ENCODE measurements around the gene MGST2. TPM values are rescaled to one million over a fixed set of nuclear protein-coding genes. Genes with fewer than 3 reads are reported as not detected.

Gene MGST2
- total and polyA plus RNA-seq, 8 donors: 37.3 to 63.1 (median 44.0) TPM

DNA sequence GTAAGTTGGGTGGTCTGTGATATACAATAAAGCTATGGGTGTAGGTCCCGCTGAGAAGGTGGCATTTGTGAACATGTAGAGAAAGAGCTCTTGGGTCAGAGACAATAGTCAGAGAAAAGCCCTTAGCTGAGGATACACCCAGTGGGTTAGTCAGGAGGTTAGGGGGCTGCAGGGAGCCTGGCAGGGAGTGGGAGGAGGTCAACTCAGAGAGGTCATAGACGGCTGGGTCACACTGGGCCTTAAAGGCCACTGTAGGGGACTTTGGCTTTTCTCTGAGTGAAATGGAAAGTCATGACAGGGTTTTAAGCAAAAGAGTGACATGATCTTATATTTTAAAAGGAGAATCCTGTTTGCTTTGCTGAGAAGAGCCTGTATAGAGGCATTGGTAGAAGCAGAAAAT lies 16.7 kb downstream of the MGST2 start:
- Histone ChIP-seq H3K9me3 (no peaks in the 10 kb centered on the region), H3K27ac (no peak overlapping the region), H3K4me1 (peaks cover 0 to 30% of the 10 kb centered on the region in 2 donors), H3K4me3 (no peak overlapping the region), H3K27me3 (no peaks in the 10 kb centered on the region), H3K36me3 (peaks cover 0 to 39% of the 10 kb centered on the region in 2 donors)
- TF ChIP-seq, protein P1, sequence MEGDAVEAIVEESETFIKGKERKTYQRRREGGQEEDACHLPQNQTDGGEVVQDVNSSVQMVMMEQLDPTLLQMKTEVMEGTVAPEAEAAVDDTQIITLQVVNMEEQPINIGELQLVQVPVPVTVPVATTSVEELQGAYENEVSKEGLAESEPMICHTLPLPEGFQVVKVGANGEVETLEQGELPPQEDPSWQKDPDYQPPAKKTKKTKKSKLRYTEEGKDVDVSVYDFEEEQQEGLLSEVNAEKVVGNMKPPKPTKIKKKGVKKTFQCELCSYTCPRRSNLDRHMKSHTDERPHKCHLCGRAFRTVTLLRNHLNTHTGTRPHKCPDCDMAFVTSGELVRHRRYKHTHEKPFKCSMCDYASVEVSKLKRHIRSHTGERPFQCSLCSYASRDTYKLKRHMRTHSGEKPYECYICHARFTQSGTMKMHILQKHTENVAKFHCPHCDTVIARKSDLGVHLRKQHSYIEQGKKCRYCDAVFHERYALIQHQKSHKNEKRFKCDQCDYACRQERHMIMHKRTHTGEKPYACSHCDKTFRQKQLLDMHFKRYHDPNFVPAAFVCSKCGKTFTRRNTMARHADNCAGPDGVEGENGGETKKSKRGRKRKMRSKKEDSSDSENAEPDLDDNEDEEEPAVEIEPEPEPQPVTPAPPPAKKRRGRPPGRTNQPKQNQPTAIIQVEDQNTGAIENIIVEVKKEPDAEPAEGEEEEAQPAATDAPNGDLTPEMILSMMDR (IDR thresholded peaks at IDR 0.05): no peak
- ATAC-seq: no peak
- intact Hi-C loops (cut with DNase I): no loop called here
- no peak for DNase-seq

DNA sequence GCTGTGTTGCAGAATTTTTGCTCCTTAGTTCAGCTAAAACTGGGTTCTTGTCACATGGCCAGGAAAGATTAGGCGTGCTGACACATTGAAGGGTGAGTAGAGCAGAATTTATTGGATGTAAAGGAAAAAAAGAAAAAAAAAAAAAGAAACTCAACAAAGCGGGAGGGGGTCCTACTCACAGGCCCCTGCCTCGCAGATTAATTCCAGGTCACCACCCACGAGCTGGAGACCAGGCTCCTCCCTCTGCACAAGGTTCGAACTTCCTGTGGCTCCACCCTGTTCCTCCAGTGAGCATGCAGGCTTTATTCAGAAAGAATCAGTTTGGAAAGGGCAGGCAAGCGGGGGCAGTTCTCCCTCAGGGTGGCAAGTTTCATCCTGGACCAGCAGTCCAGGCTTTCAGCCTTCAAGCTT lies 17.1 kb downstream of the MGST2 start:
- Histone ChIP-seq H3K4me3 (no peak overlapping the region), H3K9me3 (no peaks in the 10 kb centered on the region), H3K4me1 (peaks cover 0 to 30% of the 10 kb centered on the region in 2 donors), H3K36me3 (peaks cover 0 to 39% of the 10 kb centered on the region in 2 donors), H3K27ac (peak overlapping the region; percentile 2 to 53), H3K27me3 (no peaks in the 10 kb centered on the region)
- intact Hi-C loops (cut with DNase I): no loop called here
- TF ChIP-seq, protein P1 (IDR thresholded peaks at IDR 0.05): no peak
- peak in 2 of 4 donors; percentile 33 to 65 for DNase-seq
- peak; percentile 59 for ATAC-seq

DNA sequence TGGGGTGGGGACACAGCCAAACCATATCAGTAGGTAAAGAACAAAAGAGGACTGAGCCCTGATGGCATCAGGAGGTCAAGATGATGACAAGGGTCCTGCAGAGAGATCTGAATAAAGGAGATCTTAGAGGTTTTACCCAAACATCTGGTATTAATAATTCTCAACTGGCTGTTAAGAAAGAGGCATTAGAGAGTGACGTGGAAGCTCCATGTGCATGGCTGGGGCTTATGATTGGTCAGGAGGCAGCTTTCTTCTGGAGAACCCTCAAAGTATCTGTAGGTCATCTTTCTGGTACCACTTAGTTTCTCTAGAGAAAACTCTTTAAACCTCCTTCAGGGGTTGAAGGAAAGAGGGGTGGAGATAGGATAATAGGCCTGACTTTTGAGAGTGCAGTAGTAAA lies 18.7 kb downstream of the MGST2 start:
- no peak overlapping the region for H3K27ac ChIP-seq
- TF ChIP-seq, protein P1 (IDR thresholded peaks at IDR 0.05): no peak
- H3K27me3 ChIP-seq: no peaks in the 10 kb centered on the region
- H3K36me3 ChIP-seq: peaks cover 0 to 28% of the 10 kb centered on the region in 2 donors
- no peak overlapping the region for H3K4me3 ChIP-seq
- ATAC-seq (no peak), DNase-seq (no peak)
- peaks cover 0 to 37% of the 10 kb centered on the region in 2 donors for H3K4me1 ChIP-seq
- no peaks in the 10 kb centered on the region for H3K9me3 ChIP-seq
- intact Hi-C loops (cut with DNase I): no loop called here

DNA sequence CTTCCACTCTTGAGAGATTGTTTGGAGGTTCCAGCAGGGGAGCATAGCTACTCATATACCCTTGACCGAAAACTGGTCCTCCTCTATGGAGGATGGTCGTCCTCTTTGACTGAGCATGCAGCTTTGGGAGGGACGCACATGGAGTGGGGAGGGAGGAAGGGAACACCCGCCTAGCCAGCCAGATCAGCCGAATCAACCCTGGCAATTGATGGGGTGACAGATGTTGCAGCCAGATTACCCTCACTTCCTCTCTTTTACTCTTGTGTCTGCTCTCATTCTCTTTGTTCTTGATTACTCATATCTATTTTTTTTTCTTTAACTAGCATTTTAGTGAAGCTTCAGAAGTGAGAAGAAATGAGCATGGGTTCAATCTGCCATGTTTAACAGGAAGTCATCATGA lies 19.6 kb downstream of the MGST2 start:
- TF ChIP-seq, protein P1 (IDR thresholded peaks at IDR 0.05): no peak
- no peak overlapping the region for H3K27ac ChIP-seq
- DNase-seq (no peak), ATAC-seq (no peak)
- peaks cover 0 to 21% of the 10 kb centered on the region in 2 donors for H3K36me3 ChIP-seq
- H3K27me3 ChIP-seq: no peaks in the 10 kb centered on the region
- H3K9me3 ChIP-seq: no peaks in the 10 kb centered on the region
- H3K4me3 ChIP-seq: no peak overlapping the region
- intact Hi-C loops (cut with DNase I): no loop called here
- H3K4me1 ChIP-seq: peaks cover 0 to 37% of the 10 kb centered on the region in 2 donors

DNA sequence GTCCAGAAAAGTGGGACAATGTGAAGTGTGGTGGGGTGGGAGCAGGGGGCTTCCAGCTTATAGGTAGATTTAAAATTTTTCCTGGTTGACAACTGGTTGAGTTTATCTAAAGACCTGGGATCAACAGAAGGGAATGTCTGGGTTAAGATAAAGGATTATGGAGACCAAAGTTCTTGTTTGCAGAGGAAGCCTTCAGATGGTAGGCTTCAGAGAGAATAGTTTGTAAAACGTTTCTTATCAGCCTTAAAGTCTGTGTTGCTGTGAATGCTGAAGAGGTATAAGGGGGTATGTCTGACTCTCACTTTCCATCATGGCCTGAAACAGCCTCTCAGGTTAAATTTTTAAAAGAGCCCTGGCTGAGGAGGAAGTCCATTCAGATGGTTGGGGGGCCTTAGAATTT lies 20.5 kb downstream of the MGST2 start:
- intact Hi-C loops (cut with DNase I): no loop called here
- ATAC-seq: no peak
- H3K36me3 ChIP-seq: peaks cover 0 to 11% of the 10 kb centered on the region in 2 donors
- H3K9me3 ChIP-seq: no peaks in the 10 kb centered on the region
- no peak overlapping the region for H3K4me3 ChIP-seq
- peak overlapping the region in 1 of 2 donors; percentile 6 for H3K27ac ChIP-seq
- peaks cover 0 to 37% of the 10 kb centered on the region in 2 donors for H3K4me1 ChIP-seq
- H3K27me3 ChIP-seq: no peaks in the 10 kb centered on the region
- TF ChIP-seq, protein P1 (IDR thresholded peaks at IDR 0.05): no peak
- no peak for DNase-seq
